Measurements from ENCODE around the gene KIF26B. TPM values are rescaled to one million over a fixed set of nuclear protein-coding genes. Genes with fewer than 3 reads are reported as not detected.

Gene KIF26B
- total and polyA plus RNA-seq, 2 experiments from 2014 or later, result 0.03 to 0.76 TPM

- no peak overlapping the region for H2AFZ ChIP-seq
- H3K27ac ChIP-seq (ENCODE audit: low read depth), result no peak overlapping the region
- no peak overlapping the region for H3K4me3 ChIP-seq
- Mint-ChIP-seq H3K27ac (no peak overlapping the region), H3K4me3 (no peak overlapping the region), H3K27me3 (ENCODE audit: insufficient read depth, low read depth, poor library complexity) (no peaks in the 10 kb centered on the region), H3K36me3 (ENCODE audit: low read depth) (peaks cover 4% of the 10 kb centered on the region; the same call in 2 of the 3 replicates), H3K9me3 (peaks cover 5% of the 10 kb centered on the region), H3K4me1 (peaks cover 15% of the 10 kb centered on the region)
- H3K4me2 ChIP-seq, result no peak overlapping the region
- TF ChIP-seq REST (IDR thresholded peaks at IDR 0.05; ENCODE audit: unreplicated experiment) (no peak), EZH2 (IDR thresholded peaks at IDR 0.05; ENCODE audit: low read depth, unreplicated experiment) (no peak), JUNB (IDR thresholded peaks at IDR 0.05; ENCODE audit: unreplicated experiment) (no peak), CTCF (conservative IDR thresholded peaks at IDR 0.05; ENCODE audit: low read depth in 2 of 2) (no peak), STAT1 (IDR thresholded peaks at IDR 0.05; ENCODE audit: unreplicated experiment) (no peak), ZNF114 (CRISPR knock-in tag; IDR thresholded peaks at IDR 0.05) (no peak), ZNF331 (CRISPR knock-in tag; IDR thresholded peaks at IDR 0.05; ENCODE audit: low read depth) (no peak), ZNF462 (CRISPR knock-in tag; IDR thresholded peaks at IDR 0.05) (no peak)
- no peaks in the 10 kb centered on the region for H3K79me2 ChIP-seq (replicated peaks; ENCODE audit: insufficient read depth)
- DNase-seq (ENCODE audit: low spot score), result no peak
- H4K20me1 ChIP-seq (replicated peaks; ENCODE audit: insufficient read depth), result no peaks in the 10 kb centered on the region; the same call in 1 of the 2 replicates
- H3F3A ChIP-seq (replicated peaks; ENCODE audit: low read depth), result no peaks in the 10 kb centered on the region
- no peaks in the 10 kb centered on the region for H3K36me3 ChIP-seq (ENCODE audit: insufficient read depth)
- H3K27me3 ChIP-seq (ENCODE audit: insufficient read depth), result no peaks in the 10 kb centered on the region
- no peak for ATAC-seq
- H3K9me2 ChIP-seq (ENCODE audit: insufficient read depth), result no peaks in the 10 kb centered on the region
- H3K4me1 ChIP-seq (ENCODE audit: insufficient read depth), result no peaks in the 10 kb centered on the region
Observed at GRCh38 chr1:245108909-245109308, 45.9 kb upstream of the KIF26B start.
